HepG2 (cell line): ENCODE results near the gene TSNAX. TPM values are rescaled to one million over a fixed set of nuclear protein-coding genes. Genes with fewer than 3 reads are reported as not detected.

ENCODE experiments used
- ELF3 ChIP-seq: IDR thresholded peaks from 2 replicates; pipeline ENCODE4 v1.6.1; 2016; ENCODE audit warnings: missing genetic modification reagents, missing compliant biosample characterization
- FOSL1 ChIP-seq: sonication (generic); formaldehyde crosslinking; IDR thresholded peaks from 2 replicates; pipeline ENCODE4 v1.9.0; 2021; ENCODE audit warnings: missing genetic modification reagents, borderline replicate concordance
- FOSL2 ChIP-seq: sonication (generic); formaldehyde crosslinking; IDR thresholded peaks from 2 replicates; pipeline ENCODE4 v1.4.0; 2020; ENCODE audit warnings: missing genetic modification reagents
- FOXP1 ChIP-seq, 2 experiments: fragments of 450-650 bp in 1 of 2; IDR thresholded peaks; 2 replicates each; pipeline ENCODE4 v1.6.1; 2017 to 2018; ENCODE audit warnings: antibody characterized with exemption in 1 of 2
- HNF4A ChIP-seq: sonication (generic); formaldehyde crosslinking; IDR thresholded peaks from 2 replicates; pipeline ENCODE4 v1.4.0; 2020; ENCODE audit warnings: missing genetic modification reagents
- HNF4G ChIP-seq, 2 experiments: sonication (generic) in 1 of 2; formaldehyde crosslinking in 1 of 2; IDR thresholded peaks; 2 replicates each; pipeline versions ENCODE4 v1.4.0 to v1.6.1; 2011 to 2020; ENCODE audit warnings: borderline replicate concordance in 2 of 2, low read depth in 2 of 2, mild to moderate bottlenecking in 2 of 2, low read length in 1 of 2, missing genetic modification reagents in 1 of 2, moderate library complexity in 1 of 2
- MAFF ChIP-seq: IDR thresholded peaks from 2 replicates; pipeline ENCODE4 v1.6.1; 2011; ENCODE audit warnings: low read depth, low read length, improper control_type of control experiment
- SALL1 ChIP-seq: sonication (generic); formaldehyde crosslinking; IDR thresholded peaks from 2 replicates; pipeline ENCODE4 v1.8.0; 2022; ENCODE audit warnings: mild to moderate bottlenecking, missing genetic modification reagents
- TMF1 ChIP-seq: sonication (generic); formaldehyde crosslinking; IDR thresholded peaks from 2 replicates; pipeline ENCODE4 v1.8.1; 2022; ENCODE audit warnings: low read depth, missing genetic modification reagents
- ZKSCAN5 ChIP-seq: sonication (generic); formaldehyde crosslinking; IDR thresholded peaks from 2 replicates; pipeline ENCODE4 v1.5.1; 2020; ENCODE audit warnings: mild to moderate bottlenecking, missing genetic modification reagents
- ZNF329 ChIP-seq: sonication (generic); formaldehyde crosslinking; IDR thresholded peaks from 2 replicates; pipeline ENCODE4 v1.9.0; 2021; ENCODE audit warnings: low read depth, mild to moderate bottlenecking, missing genetic modification reagents
- ZNF501 ChIP-seq: sonication (generic); formaldehyde crosslinking; IDR thresholded peaks from 2 replicates; pipeline ENCODE4 v1.5.1; 2020; ENCODE audit warnings: mild to moderate bottlenecking, moderate library complexity, missing genetic modification reagents
- ZNF619 ChIP-seq: sonication (generic); formaldehyde crosslinking; IDR thresholded peaks from 2 replicates; pipeline ENCODE4 v1.4.0; 2020; ENCODE audit warnings: mild to moderate bottlenecking, missing genetic modification reagents
- ZNF629 ChIP-seq: sonication (generic); formaldehyde crosslinking; conservative IDR thresholded peaks from 2 replicates; pipeline ENCODE4 v1.5.0; 2020; ENCODE audit warnings: missing genetic modification reagents
- ZNF781 ChIP-seq: sonication (generic); formaldehyde crosslinking; IDR thresholded peaks from 2 replicates; pipeline ENCODE4 v1.5.1; 2020; ENCODE audit warnings: borderline replicate concordance, mild to moderate bottlenecking, missing genetic modification reagents; ENCODE audit errors: not compliant biosample characterization
- polyA plus RNA-seq, 8 experiments: library from polyadenylated mRNA; depleted of rRNA in 3 of 8; stranded (reverse) in 7 of 8; unstranded in 1 of 8; fragments of >200 nt; fragmentation: Illumina TruSeq in 4 of 8; extraction: Trizol in 4 of 8; gene quantifications; 2 replicates each; pipeline versions ENCODE4 v1.2.1 to v1.2.3, GENCODE V29; 2011 to 2016; ENCODE audit warnings: low read depth in 4 of 8, missing spikeins in 1 of 8, mixed read lengths in 1 of 8; ENCODE audit not compliant: insufficient read depth in 1 of 8
- total RNA-seq, 5 experiments: library from RNA; depleted of rRNA; stranded (reverse); fragments of >200 nt; fragmentation: Illumina TruSeq; extraction: Trizol; gene quantifications; 2 replicates each; pipeline ENCODE4 v1.2.3, GENCODE V29; 2016; ENCODE audit warnings: low read depth in 1 of 5
- TF ChIP-seq, protein P1 (sequence below): sonication (generic); formaldehyde crosslinking; IDR thresholded peaks from 2 replicates; pipeline ENCODE4 v1.4.0; 2020; ENCODE audit warnings: low read depth, mild to moderate bottlenecking, missing genetic modification reagents
- TF ChIP-seq, protein P2 (sequence below): IDR thresholded peaks from 2 replicates; pipeline ENCODE4 v1.6.1; 2012; ENCODE audit warnings: inconsistent platforms
- TF ChIP-seq, protein P3 (sequence below), 2 experiments: sonication (generic) in 1 of 2; formaldehyde crosslinking in 1 of 2; IDR thresholded peaks; 2 replicates each; pipeline versions ENCODE4 v1.4.0 to v1.6.1; 2018 to 2020; ENCODE audit warnings: missing genetic modification reagents in 2 of 2, borderline replicate concordance in 1 of 2, low read depth in 1 of 2, mild to moderate bottlenecking in 1 of 2, missing biosample characterization in 1 of 2
- TF ChIP-seq, protein P4 (sequence below): sonication (generic); formaldehyde crosslinking; IDR thresholded peaks from 2 replicates; pipeline ENCODE4 v1.4.0; 2020; ENCODE audit warnings: missing genetic modification reagents, mild to moderate bottlenecking, borderline replicate concordance
- TF ChIP-seq, protein P5 (sequence below): IDR thresholded peaks from 2 replicates; pipeline ENCODE4 v1.6.1; 2016
- TF ChIP-seq, protein P6 (sequence below): sonication (generic); IDR thresholded peaks from 2 replicates; pipeline ENCODE4 v1.6.1; 2016; ENCODE audit warnings: low read depth, borderline replicate concordance
- TF ChIP-seq, protein P7 (sequence below): sonication (generic); formaldehyde crosslinking; IDR thresholded peaks from 2 replicates; pipeline ENCODE4 v1.4.0; 2020; ENCODE audit warnings: mild to moderate bottlenecking, missing genetic modification reagents

TSNAX gene
- total and polyA plus RNA-seq, 2 of the 13 experiments (the other 11 are each of a cell fraction or from before 2014, with no cell fraction given): 13.2 to 46.2 TPM

DNA sequence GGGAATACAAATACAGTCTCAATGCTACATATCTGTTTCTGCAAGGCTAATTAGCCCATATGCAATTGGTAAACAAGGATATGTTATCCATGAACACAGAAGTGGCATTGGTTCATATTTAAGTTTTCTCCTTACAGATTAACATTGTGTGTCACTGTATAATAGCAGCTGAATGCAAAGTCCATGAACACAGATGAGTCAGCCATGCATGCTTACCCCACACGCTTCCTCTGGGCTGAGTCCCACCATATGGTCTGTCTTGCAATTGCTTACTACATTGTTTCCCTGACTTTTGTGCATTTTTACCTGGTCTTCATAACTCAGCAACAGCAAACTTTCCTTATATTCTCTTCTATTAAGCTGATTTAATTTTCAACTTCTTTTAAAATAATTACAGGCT, 41.5 kb upstream of the TSNAX start (continued):
- TF ChIP-seq MAFF (0 out of 2 replicates have a peak, but pooled peaks have one; percentile 31), SALL1 (CRISPR knock-in tag) (peak; percentile 49; the same call in 1 of the 2 replicates), ZNF781 (CRISPR knock-in tag) (no peak), ZNF629 (CRISPR knock-in tag) (peak; percentile 50; the same call in 1 of the 2 replicates), ELF3 (0 out of 2 replicates have a peak, but pooled peaks have one; percentile 36), FOSL2 (peak; percentile 95), FOXP1 (IDR thresholded peaks at IDR 0.05) (no peak), FOXP1 (CRISPR knock-in tag; IDR thresholded peaks at IDR 0.05) (peak; percentile 42; the same call in 1 of the 2 replicates), TMF1 (CRISPR knock-in tag) (no peak), HNF4A (peak; percentile 17; the same call in 1 of the 2 replicates), HNF4G (IDR thresholded peaks at IDR 0.05; ENCODE audit: borderline replicate concordance, low read depth, low read length) (peak; percentile 33; the same call in 1 of the 2 replicates), HNF4G (CRISPR knock-in tag; IDR thresholded peaks at IDR 0.05; ENCODE audit: borderline replicate concordance, low read depth) (no peak), ZNF329 (CRISPR knock-in tag) (no peak), ZKSCAN5 (CRISPR knock-in tag) (no peak), ZNF501 (CRISPR knock-in tag) (no peak), ZNF619 (no peak), FOSL1 (CRISPR knock-in tag) (peak; percentile 45; the same call in 1 of the 2 replicates)
- TF ChIP-seq, protein P1, sequence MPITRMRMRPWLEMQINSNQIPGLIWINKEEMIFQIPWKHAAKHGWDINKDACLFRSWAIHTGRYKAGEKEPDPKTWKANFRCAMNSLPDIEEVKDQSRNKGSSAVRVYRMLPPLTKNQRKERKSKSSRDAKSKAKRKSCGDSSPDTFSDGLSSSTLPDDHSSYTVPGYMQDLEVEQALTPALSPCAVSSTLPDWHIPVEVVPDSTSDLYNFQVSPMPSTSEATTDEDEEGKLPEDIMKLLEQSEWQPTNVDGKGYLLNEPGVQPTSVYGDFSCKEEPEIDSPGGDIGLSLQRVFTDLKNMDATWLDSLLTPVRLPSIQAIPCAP (CRISPR knock-in tag): no peak
- TF ChIP-seq, protein P2, sequence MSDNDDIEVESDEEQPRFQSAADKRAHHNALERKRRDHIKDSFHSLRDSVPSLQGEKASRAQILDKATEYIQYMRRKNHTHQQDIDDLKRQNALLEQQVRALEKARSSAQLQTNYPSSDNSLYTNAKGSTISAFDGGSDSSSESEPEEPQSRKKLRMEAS: peak; percentile 45; the same call in 1 of the 2 replicates
- TF ChIP-seq, protein P3, sequence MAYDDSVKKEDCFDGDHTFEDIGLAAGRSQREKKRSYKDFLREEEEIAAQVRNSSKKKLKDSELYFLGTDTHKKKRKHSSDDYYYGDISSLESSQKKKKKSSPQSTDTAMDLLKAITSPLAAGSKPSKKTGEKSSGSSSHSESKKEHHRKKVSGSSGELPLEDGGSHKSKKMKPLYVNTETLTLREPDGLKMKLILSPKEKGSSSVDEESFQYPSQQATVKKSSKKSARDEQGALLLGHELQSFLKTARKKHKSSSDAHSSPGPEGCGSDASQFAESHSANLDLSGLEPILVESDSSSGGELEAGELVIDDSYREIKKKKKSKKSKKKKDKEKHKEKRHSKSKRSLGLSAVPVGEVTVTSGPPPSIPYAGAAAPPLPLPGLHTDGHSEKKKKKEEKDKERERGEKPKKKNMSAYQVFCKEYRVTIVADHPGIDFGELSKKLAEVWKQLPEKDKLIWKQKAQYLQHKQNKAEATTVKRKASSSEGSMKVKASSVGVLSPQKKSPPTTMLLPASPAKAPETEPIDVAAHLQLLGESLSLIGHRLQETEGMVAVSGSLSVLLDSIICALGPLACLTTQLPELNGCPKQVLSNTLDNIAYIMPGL (CRISPR knock-in tag; IDR thresholded peaks at IDR 0.05; ENCODE audit: borderline replicate concordance in 1 of 2, low read depth in 1 of 2): no peak
- TF ChIP-seq, protein P4, sequence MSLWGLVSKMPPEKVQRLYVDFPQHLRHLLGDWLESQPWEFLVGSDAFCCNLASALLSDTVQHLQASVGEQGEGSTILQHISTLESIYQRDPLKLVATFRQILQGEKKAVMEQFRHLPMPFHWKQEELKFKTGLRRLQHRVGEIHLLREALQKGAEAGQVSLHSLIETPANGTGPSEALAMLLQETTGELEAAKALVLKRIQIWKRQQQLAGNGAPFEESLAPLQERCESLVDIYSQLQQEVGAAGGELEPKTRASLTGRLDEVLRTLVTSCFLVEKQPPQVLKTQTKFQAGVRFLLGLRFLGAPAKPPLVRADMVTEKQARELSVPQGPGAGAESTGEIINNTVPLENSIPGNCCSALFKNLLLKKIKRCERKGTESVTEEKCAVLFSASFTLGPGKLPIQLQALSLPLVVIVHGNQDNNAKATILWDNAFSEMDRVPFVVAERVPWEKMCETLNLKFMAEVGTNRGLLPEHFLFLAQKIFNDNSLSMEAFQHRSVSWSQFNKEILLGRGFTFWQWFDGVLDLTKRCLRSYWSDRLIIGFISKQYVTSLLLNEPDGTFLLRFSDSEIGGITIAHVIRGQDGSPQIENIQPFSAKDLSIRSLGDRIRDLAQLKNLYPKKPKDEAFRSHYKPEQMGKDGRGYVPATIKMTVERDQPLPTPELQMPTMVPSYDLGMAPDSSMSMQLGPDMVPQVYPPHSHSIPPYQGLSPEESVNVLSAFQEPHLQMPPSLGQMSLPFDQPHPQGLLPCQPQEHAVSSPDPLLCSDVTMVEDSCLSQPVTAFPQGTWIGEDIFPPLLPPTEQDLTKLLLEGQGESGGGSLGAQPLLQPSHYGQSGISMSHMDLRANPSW (CRISPR knock-in tag): no peak
- TF ChIP-seq, protein P5, sequence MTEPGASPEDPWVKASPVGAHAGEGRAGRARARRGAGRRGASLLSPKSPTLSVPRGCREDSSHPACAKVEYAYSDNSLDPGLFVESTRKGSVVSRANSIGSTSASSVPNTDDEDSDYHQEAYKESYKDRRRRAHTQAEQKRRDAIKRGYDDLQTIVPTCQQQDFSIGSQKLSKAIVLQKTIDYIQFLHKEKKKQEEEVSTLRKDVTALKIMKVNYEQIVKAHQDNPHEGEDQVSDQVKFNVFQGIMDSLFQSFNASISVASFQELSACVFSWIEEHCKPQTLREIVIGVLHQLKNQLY (CRISPR knock-in tag): 0 out of 2 replicates have a peak, but pooled peaks have one; percentile 29
- TF ChIP-seq, protein P6, sequence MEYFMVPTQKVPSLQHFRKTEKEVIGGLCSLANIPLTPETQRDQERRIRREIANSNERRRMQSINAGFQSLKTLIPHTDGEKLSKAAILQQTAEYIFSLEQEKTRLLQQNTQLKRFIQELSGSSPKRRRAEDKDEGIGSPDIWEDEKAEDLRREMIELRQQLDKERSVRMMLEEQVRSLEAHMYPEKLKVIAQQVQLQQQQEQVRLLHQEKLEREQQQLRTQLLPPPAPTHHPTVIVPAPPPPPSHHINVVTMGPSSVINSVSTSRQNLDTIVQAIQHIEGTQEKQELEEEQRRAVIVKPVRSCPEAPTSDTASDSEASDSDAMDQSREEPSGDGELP: peak; percentile 24; the same call in 1 of the 2 replicates
- TF ChIP-seq, protein P7, sequence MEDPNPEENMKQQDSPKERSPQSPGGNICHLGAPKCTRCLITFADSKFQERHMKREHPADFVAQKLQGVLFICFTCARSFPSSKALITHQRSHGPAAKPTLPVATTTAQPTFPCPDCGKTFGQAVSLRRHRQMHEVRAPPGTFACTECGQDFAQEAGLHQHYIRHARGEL (CRISPR knock-in tag): no peak
